Kidney epithelial cell (primary cell): Measurements from ENCODE around the gene TNNI3K. TPM values are rescaled to one million over a fixed set of nuclear protein-coding genes. Genes with fewer than 3 reads are reported as not detected.

Source experiments
- total RNA-seq: library from RNA; depleted of rRNA; stranded (reverse); fragments of >200 nt; gene quantifications from 2 replicates; pipeline ENCODE4 v1.2.3, GENCODE V29; 2015

The TNNI3K gene
- total RNA-seq, 1 donor from 2014 or later: not detected

Other genes starting within 250 kb of the TNNI3K start
- gene LRRIQ3, start 37.2 kb upstream of the TNNI3K start, total RNA-seq: 0.82 and 1.9 TPM in 2 replicates
- 5.9 and 10.3 TPM in 2 replicates for gene FPGT, start 37.1 kb upstream of the TNNI3K start, total RNA-seq